Peyer's patch (tissue), 4 donors: ENCODE results near the gene PTX4. TPM values are rescaled to one million over a fixed set of nuclear protein-coding genes. Genes with fewer than 3 reads are reported as not detected.

ENCODE experiments used
- DNase-seq, 3 donors: peaks; one replicate each; pipeline ENCODE4 v3.0.0-alpha.2; 2017 to 2019
- H3K27ac ChIP-seq, 4 donors: fragments of 200-600 bp; sonication (generic); one replicate each; pipeline ENCODE4 v1.5.1; 2016 to 2019
- H3K27me3 ChIP-seq, 2 donors: fragments of 200-600 bp; sonication (generic); one replicate each; pipeline ENCODE4 v1.5.1; 2019
- H3K36me3 ChIP-seq, 3 donors: fragments of 200-600 bp; sonication (generic); one replicate each; pipeline ENCODE4 v1.5.1; 2016 to 2019
- H3K4me1 ChIP-seq, 4 donors: fragments of 200-600 bp; sonication (generic); one replicate each; pipeline ENCODE4 v1.5.1; 2016 to 2019
- H3K4me3 ChIP-seq, 4 donors: fragments of 200-600 bp; sonication (generic); 1 replicate in 3 of 4; 2 replicates in 1 of 4; pipeline ENCODE4 v1.5.1; 2016 to 2019; ENCODE audit warnings: mild to moderate bottlenecking in 1 of 4
- H3K9me3 ChIP-seq, 4 donors: fragments of 200-600 bp; sonication (generic); one replicate each; pipeline ENCODE4 v1.5.1; 2016 to 2019; ENCODE audit warnings: mild to moderate bottlenecking in 1 of 4
- CTCF ChIP-seq, 6 experiments: fragments of 450-650 bp in 4 of 6; fragments of 200-600 bp in 2 of 6; sonication (generic) in 1 of 6; IDR thresholded peaks; one replicate each; pipeline ENCODE4 v1.5.1; 2017 to 2019; ENCODE audit warnings: antibody characterized with exemption in 6 of 6, mild to moderate bottlenecking in 3 of 6, moderate library complexity in 1 of 6
- POLR2A ChIP-seq, 2 donors: fragments of 450-650 bp; IDR thresholded peaks; one replicate each; pipeline ENCODE4 v1.5.1; 2017; ENCODE audit warnings: antibody characterized with exemption in 2 of 2, mild to moderate bottlenecking in 2 of 2, moderate library complexity in 2 of 2
- total RNA-seq, 4 donors: library from RNA; depleted of rRNA; stranded (reverse); fragments of >200 nt; gene quantifications; one replicate each; pipeline ENCODE4 v1.1.0, GENCODE V29; 2016

The PTX4 gene
- total RNA-seq, 4 donors from 2014 or later = not detected

GRCh38 chr16:1448536-1449116, 40.1 kb downstream of the PTX4 start:
- peaks cover 0 to 13% (median 3%) of the 10 kb centered on the region in 4 donors for H3K4me1 ChIP-seq
- H3K27ac ChIP-seq = no peak overlapping the region
- H3K27me3 ChIP-seq = no peaks in the 10 kb centered on the region
- H3K36me3 ChIP-seq = peaks cover 0 to 78% (median 0%) of the 10 kb centered on the region in 3 donors
- no peak overlapping the region for H3K4me3 ChIP-seq
- no peak for TF ChIP-seq POLR2A (IDR thresholded peaks at IDR 0.05)
- no peak for TF ChIP-seq CTCF (IDR thresholded peaks at IDR 0.05)
- H3K9me3 ChIP-seq = no peaks in the 10 kb centered on the region
- no peak for DNase-seq

- H3K9me3 ChIP-seq = no peaks in the 10 kb centered on the region
- no peaks in the 10 kb centered on the region for H3K27me3 ChIP-seq
- DNase-seq = no peak
- H3K36me3 ChIP-seq = peaks cover 0 to 72% (median 0%) of the 10 kb centered on the region in 3 donors
- peaks cover 0 to 13% (median 3%) of the 10 kb centered on the region in 4 donors for H3K4me1 ChIP-seq
- H3K27ac ChIP-seq = no peak overlapping the region
- TF ChIP-seq POLR2A (IDR thresholded peaks at IDR 0.05) (no peak), CTCF (IDR thresholded peaks at IDR 0.05) (no peak)
- no peak overlapping the region for H3K4me3 ChIP-seq
These were observed 40.8 kb downstream of the PTX4 start for GRCh38 chr16:1447965-1448364.

- Histone ChIP-seq H3K9me3 (no peaks in the 10 kb centered on the region), H3K4me1 (peaks cover 0 to 13% (median 3%) of the 10 kb centered on the region in 4 donors), H3K27ac (peak overlapping the region in 1 of 4 donors; percentile 88), H3K4me3 (no peak overlapping the region), H3K27me3 (no peaks in the 10 kb centered on the region), H3K36me3 (peaks cover 0 to 58% (median 0%) of the 10 kb centered on the region in 3 donors)
- DNase-seq = no peak
- TF ChIP-seq POLR2A (IDR thresholded peaks at IDR 0.05) (no peak), CTCF (IDR thresholded peaks at IDR 0.05) (no peak)
These were observed 42.3 kb downstream of the PTX4 start for GRCh38 chr16:1446296-1447080.

- Histone ChIP-seq H3K9me3 (no peaks in the 10 kb centered on the region), H3K4me1 (peaks cover 0 to 13% (median 3%) of the 10 kb centered on the region in 4 donors), H3K36me3 (peaks cover 0 to 51% (median 0%) of the 10 kb centered on the region in 3 donors), H3K27me3 (no peaks in the 10 kb centered on the region), H3K4me3 (no peak overlapping the region), H3K27ac (peak overlapping the region in 2 of 4 donors; percentile 57 to 88)
- TF ChIP-seq POLR2A (IDR thresholded peaks at IDR 0.05) (no peak), CTCF (IDR thresholded peaks at IDR 0.05) (no peak)
- DNase-seq = peak in 1 of 3 donors; percentile 24
These were observed 43.1 kb downstream of the PTX4 start for GRCh38 chr16:1445518-1446203.

- peak overlapping the region in 2 of 4 donors; percentile 57 to 88 for H3K27ac ChIP-seq
- TF ChIP-seq POLR2A (IDR thresholded peaks at IDR 0.05) (no peak), CTCF (IDR thresholded peaks at IDR 0.05) (no peak)
- peak in 1 of 3 donors; percentile 25 for DNase-seq
These were observed 43.8 kb downstream of the PTX4 start for GRCh38 chr16:1444730-1445517.

More at GRCh38 chr16:1444730-1445517, 43.8 kb downstream of the PTX4 start:
- Histone ChIP-seq H3K27me3 (no peaks in the 10 kb centered on the region), H3K4me1 (peaks cover 0 to 13% (median 3%) of the 10 kb centered on the region in 4 donors), H3K4me3 (no peak overlapping the region), H3K9me3 (no peaks in the 10 kb centered on the region), H3K36me3 (peaks cover 0 to 44% (median 0%) of the 10 kb centered on the region in 3 donors)
